ENCODE data around the gene SMAD1. TPM values are rescaled to one million over a fixed set of nuclear protein-coding genes. Genes with fewer than 3 reads are reported as not detected.
"Not testable (repeated sequence)": the region's sequence is repeated elsewhere in the genome, so short reads cannot be mapped to it uniquely, and the experiment has no call there.

The SMAD1 gene
- total RNA-seq, 2 donors from 2014 or later, result 35.3 to 45.5 TPM

- intact Hi-C loops (cut with DNase I), result no loop called here
- no peak for ATAC-seq
- WGBS, 2 donors, result 66 to 67% methylated on average over 6 of the region's 6 CpGs
Measured at GRCh38 chr4:145583191-145584055, 101.8 kb downstream of the SMAD1 start.

GRCh38 chr4:145587088-145587754 lies 105.6 kb downstream of the SMAD1 start:
- Histone ChIP-seq H3K4me1 (no peaks in the 10 kb centered on the region), H3K9me3 (no peaks in the 10 kb centered on the region), H3K36me3 (replicated peaks in 1 of 2; ENCODE audit: insufficient read depth in 1 of 2, low read depth in 2 of 2) (no peaks in the 10 kb centered on the region), H3K27ac (no peak overlapping the region), H3K4me3 (no peak overlapping the region), H3K27me3 (no peaks in the 10 kb centered on the region)
- 41 to 57% methylated on average over 3 of the region's 3 CpGs for WGBS, 2 donors
- TF ChIP-seq POLR2A (IDR thresholded peaks at IDR 0.05), result no peak
- no peak for TF ChIP-seq CTCF (IDR thresholded peaks at IDR 0.05)
- DNase-seq, result no peak
- no peak for ATAC-seq
- intact Hi-C loops (cut with DNase I), result no loop called here

More at GRCh38 chr4:145583191-145584055, 101.8 kb downstream of the SMAD1 start:
- Histone ChIP-seq H3K4me3 (no peak overlapping the region), H3K27me3 (no peaks in the 10 kb centered on the region), H3K36me3 (replicated peaks in 1 of 2; ENCODE audit: insufficient read depth in 1 of 2, low read depth in 2 of 2) (no peaks in the 10 kb centered on the region), H3K4me1 (no peaks in the 10 kb centered on the region), H3K9me3 (no peaks in the 10 kb centered on the region), H3K27ac (no peak overlapping the region)
- TF ChIP-seq CTCF (IDR thresholded peaks at IDR 0.05) (no peak), POLR2A (IDR thresholded peaks at IDR 0.05) (no peak)
- DNase-seq, result no peak

GRCh38 chr4:145589381-145589780 lies 107.7 kb downstream of the SMAD1 start:
- DNase-seq; ATAC-seq; H3K27ac ChIP-seq; H3K4me3 ChIP-seq; H3K36me3 ChIP-seq (replicated peaks in 1 of 2; ENCODE audit: insufficient read depth in 1 of 2, low read depth in 2 of 2); intact Hi-C loops (cut with DNase I); H3K27me3 ChIP-seq; H3K9me3 ChIP-seq; H3K4me1 ChIP-seq: not testable (repeated sequence)
- 62 to 70% methylated on average over 2 of the region's 2 CpGs for WGBS, 2 donors

- no peak for ATAC-seq
- H3K4me1 ChIP-seq, result no peaks in the 10 kb centered on the region
- no peaks in the 10 kb centered on the region for H3K9me3 ChIP-seq
- no peak for DNase-seq
- WGBS, 2 donors, result 66 to 75% methylated on average over 3 of the region's 3 CpGs
- H3K27ac ChIP-seq, result no peak overlapping the region
- H3K27me3 ChIP-seq, result no peaks in the 10 kb centered on the region
- H3K4me3 ChIP-seq, result no peak overlapping the region
- no peaks in the 10 kb centered on the region for H3K36me3 ChIP-seq (replicated peaks in 1 of 2; ENCODE audit: insufficient read depth in 1 of 2, low read depth in 2 of 2)
- TF ChIP-seq CTCF (IDR thresholded peaks at IDR 0.05), result no peak
- TF ChIP-seq POLR2A (IDR thresholded peaks at IDR 0.05), result no peak
- intact Hi-C loops (cut with DNase I), result no loop called here
Measured at GRCh38 chr4:145589916-145590702, 108.5 kb downstream of the SMAD1 start.
